HG02642 (cell line): ENCODE measurements around the gene ANKLE1.
"Not testable (repeated sequence)": the region's sequence is repeated elsewhere in the genome, so short reads cannot be mapped to it uniquely, and the experiment has no call there.

ENCODE experiments used
- ATAC-seq: cut with Tn5 transposase; IDR thresholded peaks from one replicate; pipeline ENCODE4 v1.9.1; 2021; ENCODE audit warnings: mild to moderate bottlenecking; ENCODE audit not compliant: unreplicated experiment, poor library complexity

ANKLE1 gene

GRCh38 chr19:17279436-17279835 is 2.3 kb upstream of the ANKLE1 start:
- no peak for ATAC-seq

GRCh38 chr19:17282488-17283125 is 906 bp downstream of the ANKLE1 start:
- no peak for ATAC-seq

- no peak for ATAC-seq
These were observed 1.8 kb downstream of the ANKLE1 start for GRCh38 chr19:17283504-17283996.

- ATAC-seq = no peak
These were observed 3.9 kb downstream of the ANKLE1 start for GRCh38 chr19:17285415-17286135.

- no peak for ATAC-seq
These were observed 4.6 kb downstream of the ANKLE1 start for GRCh38 chr19:17286263-17286662.

GRCh38 chr19:17286752-17287151 is 5.1 kb downstream of the ANKLE1 start:
- ATAC-seq = no peak

- ATAC-seq = peak; percentile 44
These were observed 7.8 kb downstream of the ANKLE1 start for GRCh38 chr19:17289489-17289888.

GRCh38 chr19:17292301-17293074 is 10.8 kb downstream of the ANKLE1 start:
- peak; percentile 78 for ATAC-seq

- ATAC-seq = no peak
These were observed 11.9 kb downstream of the ANKLE1 start for GRCh38 chr19:17293605-17294004.

- ATAC-seq = no peak
These were observed 12.6 kb downstream of the ANKLE1 start for GRCh38 chr19:17294051-17294891.

- ATAC-seq = not testable (repeated sequence)
These were observed 13.8 kb downstream of the ANKLE1 start for GRCh38 chr19:17295551-17295950.

GRCh38 chr19:17296273-17296672 is 14.6 kb downstream of the ANKLE1 start:
- ATAC-seq = no peak

- no peak for ATAC-seq
These were observed 15.3 kb downstream of the ANKLE1 start for GRCh38 chr19:17296976-17297375.

GRCh38 chr19:17300992-17301619 is 19.4 kb downstream of the ANKLE1 start:
- ATAC-seq = no peak

- no peak for ATAC-seq
These were observed 20.9 kb downstream of the ANKLE1 start for GRCh38 chr19:17302391-17303166.

- peak; percentile 60 for ATAC-seq
These were observed 21.7 kb downstream of the ANKLE1 start, which contains the start of gene ABHD8 for GRCh38 chr19:17303167-17303939. ABHD8 (minus strand) TSS chr19:17303425; CDS start chr19:17301616, 1,809 bp downstream.

GRCh38 chr19:17303940-17304267 is 22.2 kb downstream of the ANKLE1 start:
- no peak for ATAC-seq
